HepG2 (cell line): Measurements from ENCODE around the gene NME7. TPM values are rescaled to one million over a fixed set of nuclear protein-coding genes. Genes with fewer than 3 reads are reported as not detected.

Experiments used
- DR1 ChIP-seq: sonication (generic); formaldehyde crosslinking; IDR thresholded peaks from 2 replicates; pipeline ENCODE4 v1.8.0; 2021; ENCODE audit warnings: mild to moderate bottlenecking, missing genetic modification reagents, inconsistent platforms
- ELF4 ChIP-seq: sonication (generic); formaldehyde crosslinking; IDR thresholded peaks from 2 replicates; pipeline ENCODE4 v1.5.0; 2020; ENCODE audit warnings: missing genetic modification reagents, mild to moderate bottlenecking, moderate library complexity, borderline replicate concordance
- HNF1A ChIP-seq, 2 experiments: sonication (generic) in 1 of 2; formaldehyde crosslinking in 1 of 2; IDR thresholded peaks; 2 replicates each; pipeline versions ENCODE4 v1.4.0 to v1.6.1; 2016 to 2020; ENCODE audit warnings: borderline replicate concordance in 1 of 2, low read depth in 1 of 2, mild to moderate bottlenecking in 1 of 2, missing genetic modification reagents in 1 of 2
- MATR3 ChIP-seq: sonication (generic); formaldehyde crosslinking; IDR thresholded peaks from 2 replicates; pipeline ENCODE4 v1.4.0; 2020; ENCODE audit warnings: missing genetic modification reagents
- PCBP2 ChIP-seq: fragments of 200-400 bp; formaldehyde crosslinking; optimal IDR thresholded peaks from 2 replicates; pipeline ENCODE3; 2018; ENCODE audit warnings: low read length, low read depth; ENCODE audit not compliant: poor library complexity, severe bottlenecking
- SP5 ChIP-seq: IDR thresholded peaks from 2 replicates; pipeline ENCODE4 v1.6.1; 2016; ENCODE audit warnings: low read depth, borderline replicate concordance
- ZBTB1 ChIP-seq: sonication (generic); formaldehyde crosslinking; IDR thresholded peaks from 2 replicates; pipeline ENCODE4 v1.4.0; 2020; ENCODE audit warnings: missing genetic modification reagents, borderline replicate concordance
- ZFY ChIP-seq: sonication (generic); formaldehyde crosslinking; IDR thresholded peaks from 2 replicates; pipeline ENCODE4 v1.4.0; 2020; ENCODE audit warnings: missing genetic modification reagents
- ZMAT3 ChIP-seq: sonication (generic); formaldehyde crosslinking; conservative IDR thresholded peaks from 2 replicates; pipeline ENCODE4 v1.7.0; 2021; ENCODE audit warnings: missing genetic modification reagents
- ZMAT5 ChIP-seq: sonication (generic); formaldehyde crosslinking; IDR thresholded peaks from 2 replicates; pipeline ENCODE4 v1.5.0; 2020; ENCODE audit warnings: mild to moderate bottlenecking, low read depth, missing genetic modification reagents, borderline replicate concordance
- ZNF121 ChIP-seq: sonication (generic); formaldehyde crosslinking; IDR thresholded peaks from 2 replicates; pipeline ENCODE4 v1.5.0; 2020; ENCODE audit warnings: mild to moderate bottlenecking, missing genetic modification reagents
- ZNF496 ChIP-seq: sonication (generic); formaldehyde crosslinking; IDR thresholded peaks from 2 replicates; pipeline ENCODE4 v1.8.1; 2023; ENCODE audit warnings: mild to moderate bottlenecking, moderate library complexity, missing genetic modification reagents; ENCODE audit not compliant: insufficient replicate concordance
- ZNF660 ChIP-seq: sonication (generic); formaldehyde crosslinking; IDR thresholded peaks from 2 replicates; pipeline ENCODE4 v1.5.1; 2020; ENCODE audit warnings: mild to moderate bottlenecking, low read depth, missing genetic modification reagents, borderline replicate concordance
- ZNF788 ChIP-seq: sonication (generic); formaldehyde crosslinking; IDR thresholded peaks from 2 replicates; pipeline ENCODE4 v1.5.0; 2020; ENCODE audit warnings: mild to moderate bottlenecking, missing genetic modification reagents, borderline replicate concordance
- ZZZ3 ChIP-seq: sonication (generic); formaldehyde crosslinking; IDR thresholded peaks from 2 replicates; pipeline ENCODE4 v1.4.0; 2020; ENCODE audit warnings: missing genetic modification reagents, mild to moderate bottlenecking, borderline replicate concordance
- polyA plus RNA-seq, 8 experiments: library from polyadenylated mRNA; depleted of rRNA in 3 of 8; stranded (reverse) in 7 of 8; unstranded in 1 of 8; fragments of >200 nt; fragmentation: Illumina TruSeq in 4 of 8; extraction: Trizol in 4 of 8; gene quantifications; 2 replicates each; pipeline versions ENCODE4 v1.2.1 to v1.2.3, GENCODE V29; 2011 to 2016; ENCODE audit warnings: low read depth in 4 of 8, missing spikeins in 1 of 8, mixed read lengths in 1 of 8; ENCODE audit not compliant: insufficient read depth in 1 of 8
- total RNA-seq, 5 experiments: library from RNA; depleted of rRNA; stranded (reverse); fragments of >200 nt; fragmentation: Illumina TruSeq; extraction: Trizol; gene quantifications; 2 replicates each; pipeline ENCODE4 v1.2.3, GENCODE V29; 2016; ENCODE audit warnings: low read depth in 1 of 5
- TF ChIP-seq, protein P1 (sequence below): sonication (generic); formaldehyde crosslinking; IDR thresholded peaks from 2 replicates; pipeline ENCODE4 v1.8.0; 2022; ENCODE audit warnings: missing genetic modification reagents, mild to moderate bottlenecking, inconsistent platforms, borderline replicate concordance
- TF ChIP-seq, protein P2 (sequence below): sonication (generic); formaldehyde crosslinking; IDR thresholded peaks from 2 replicates; pipeline ENCODE4 v1.5.1; 2020; ENCODE audit warnings: missing genetic modification reagents, mild to moderate bottlenecking, borderline replicate concordance
- TF ChIP-seq, protein P3 (sequence below): sonication (generic); formaldehyde crosslinking; IDR thresholded peaks from 2 replicates; pipeline ENCODE4 v1.4.0; 2020; ENCODE audit warnings: missing genetic modification reagents; ENCODE audit errors: not compliant biosample characterization
- TF ChIP-seq, protein P4 (sequence below): sonication (generic); formaldehyde crosslinking; IDR thresholded peaks from 2 replicates; pipeline ENCODE4 v1.8.0; 2022; ENCODE audit warnings: mild to moderate bottlenecking, missing genetic modification reagents, moderate library complexity

The NME7 gene
- total and polyA plus RNA-seq, 2 of the 13 experiments (the other 11 are each of a cell fraction or from before 2014, with no cell fraction given), result 9.4 to 22.5 TPM

DNA sequence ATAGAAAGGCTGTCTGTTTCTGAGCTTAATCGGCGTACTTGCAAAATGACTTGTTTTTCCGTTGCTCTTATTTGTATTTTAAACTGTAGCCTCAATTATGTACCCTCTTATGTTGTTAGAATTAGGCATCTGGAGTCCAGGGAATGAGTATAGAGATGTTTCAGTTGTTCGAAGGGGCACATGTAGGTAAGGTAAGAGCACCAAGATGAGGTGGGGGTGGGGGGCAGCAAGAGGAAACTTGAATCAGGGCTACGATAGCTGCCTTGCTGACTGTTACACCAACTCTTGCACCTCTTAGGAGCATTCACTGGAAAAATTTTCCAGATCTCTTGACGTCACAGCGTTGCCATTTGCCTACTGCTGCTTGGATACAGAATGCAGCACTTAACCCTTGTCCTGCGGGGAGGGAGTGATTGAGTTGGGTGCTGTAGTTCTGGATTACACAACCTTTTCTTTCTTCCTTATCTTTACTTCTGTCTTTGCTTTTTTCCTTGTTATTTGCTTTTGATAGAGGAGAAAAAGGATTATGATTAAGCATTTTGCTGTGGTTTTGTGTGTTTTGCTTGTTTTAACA, 257.9 kb downstream of the NME7 start (continued):
- TF ChIP-seq, protein P1, sequence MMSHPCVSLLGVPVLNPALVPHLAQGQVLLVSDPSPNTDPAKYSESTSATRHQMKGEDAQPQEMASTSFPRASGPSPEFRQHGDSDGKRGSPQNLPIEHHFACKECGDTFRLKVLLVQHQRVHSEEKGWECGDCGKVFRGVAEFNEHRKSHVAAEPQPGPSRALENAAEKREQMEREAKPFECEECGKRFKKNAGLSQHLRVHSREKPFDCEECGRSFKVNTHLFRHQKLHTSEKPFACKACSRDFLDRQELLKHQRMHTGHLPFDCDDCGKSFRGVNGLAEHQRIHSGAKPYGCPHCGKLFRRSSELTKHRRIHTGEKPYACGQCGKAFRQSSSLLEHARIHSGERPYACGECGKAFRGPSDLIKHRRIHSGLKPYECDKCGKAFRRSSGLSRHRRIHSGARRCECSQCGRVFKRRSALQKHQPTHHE (CRISPR knock-in tag), result no peak
- no peak for TF ChIP-seq ELF4
- no peak for TF ChIP-seq ZMAT5 (CRISPR knock-in tag)
- TF ChIP-seq HNF1A (IDR thresholded peaks at IDR 0.05; ENCODE audit: low read depth), result 0 out of 2 replicates have a peak, but pooled peaks have one; percentile 31
- peak; percentile 63; the same call in 1 of the 2 replicates for TF ChIP-seq HNF1A (CRISPR knock-in tag; IDR thresholded peaks at IDR 0.05; ENCODE audit: borderline replicate concordance)
- no peak for TF ChIP-seq ZNF496 (CRISPR knock-in tag)
- TF ChIP-seq ZFY, result no peak; the same call in 1 of the 2 replicates
- TF ChIP-seq, protein P2, sequence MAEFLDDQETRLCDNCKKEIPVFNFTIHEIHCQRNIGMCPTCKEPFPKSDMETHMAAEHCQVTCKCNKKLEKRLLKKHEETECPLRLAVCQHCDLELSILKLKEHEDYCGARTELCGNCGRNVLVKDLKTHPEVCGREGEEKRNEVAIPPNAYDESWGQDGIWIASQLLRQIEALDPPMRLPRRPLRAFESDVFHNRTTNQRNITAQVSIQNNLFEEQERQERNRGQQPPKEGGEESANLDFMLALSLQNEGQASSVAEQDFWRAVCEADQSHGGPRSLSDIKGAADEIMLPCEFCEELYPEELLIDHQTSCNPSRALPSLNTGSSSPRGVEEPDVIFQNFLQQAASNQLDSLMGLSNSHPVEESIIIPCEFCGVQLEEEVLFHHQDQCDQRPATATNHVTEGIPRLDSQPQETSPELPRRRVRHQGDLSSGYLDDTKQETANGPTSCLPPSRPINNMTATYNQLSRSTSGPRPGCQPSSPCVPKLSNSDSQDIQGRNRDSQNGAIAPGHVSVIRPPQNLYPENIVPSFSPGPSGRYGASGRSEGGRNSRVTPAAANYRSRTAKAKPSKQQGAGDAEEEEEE (CRISPR knock-in tag), result no peak
- TF ChIP-seq ZBTB1 (CRISPR knock-in tag), result no peak
- no peak for TF ChIP-seq PCBP2
- no peak for TF ChIP-seq ZMAT3 (CRISPR knock-in tag)
- no peak for TF ChIP-seq ZNF121
- TF ChIP-seq, protein P3, sequence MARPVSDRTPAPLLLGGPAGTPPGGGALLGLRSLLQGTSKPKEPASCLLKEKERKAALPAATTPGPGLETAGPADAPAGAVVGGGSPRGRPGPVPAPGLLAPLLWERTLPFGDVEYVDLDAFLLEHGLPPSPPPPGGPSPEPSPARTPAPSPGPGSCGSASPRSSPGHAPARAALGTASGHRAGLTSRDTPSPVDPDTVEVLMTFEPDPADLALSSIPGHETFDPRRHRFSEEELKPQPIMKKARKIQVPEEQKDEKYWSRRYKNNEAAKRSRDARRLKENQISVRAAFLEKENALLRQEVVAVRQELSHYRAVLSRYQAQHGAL, result no peak
- TF ChIP-seq SP5 (CRISPR knock-in tag), result no peak
- no peak for TF ChIP-seq ZNF660 (CRISPR knock-in tag)
- TF ChIP-seq, protein P4, sequence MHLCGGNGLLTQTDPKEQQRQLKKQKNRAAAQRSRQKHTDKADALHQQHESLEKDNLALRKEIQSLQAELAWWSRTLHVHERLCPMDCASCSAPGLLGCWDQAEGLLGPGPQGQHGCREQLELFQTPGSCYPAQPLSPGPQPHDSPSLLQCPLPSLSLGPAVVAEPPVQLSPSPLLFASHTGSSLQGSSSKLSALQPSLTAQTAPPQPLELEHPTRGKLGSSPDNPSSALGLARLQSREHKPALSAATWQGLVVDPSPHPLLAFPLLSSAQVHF (CRISPR knock-in tag), result no peak
- TF ChIP-seq ZNF788, result no peak; the same call in 1 of the 2 replicates
- TF ChIP-seq ZZZ3 (CRISPR knock-in tag), result no peak
- no peak for TF ChIP-seq DR1 (CRISPR knock-in tag)
- TF ChIP-seq MATR3 (CRISPR knock-in tag), result no peak
